HCT116 (cell line): ENCODE results near the gene ZNF792. TPM values are rescaled to one million over a fixed set of nuclear protein-coding genes. Genes with fewer than 3 reads are reported as not detected.

Source experiments
- ATAC-seq: fragments of 200-7000 bp; cut with Tn5 transposase; 2 replicates; pipeline ENCODE4 v1.9.1; 2020; ENCODE audit warnings: mild to moderate bottlenecking, moderate library complexity
- BruUV-seq: library from RNA; stranded (reverse); fragments of 400-500 nt; replicated peaks from 2 replicates; lab custom pipeline; 2021; lab: Mats Ljungman, UMichigan
- CTCF ChIA-PET: fragments of 300-600 bp; sonication (Branson Sonifier 250); formaldehyde crosslinking; loops from one replicate; lab custom pipeline; 2021; ENCODE audit warnings: antibody characterized with exemption; lab: Charles Lee
- POLR2A ChIA-PET: fragments of 300-600, 350-600 bp; sonication (Branson Sonifier 250); formaldehyde crosslinking; loops from one replicate; lab custom pipeline; 2021; ENCODE audit warnings: antibody characterized with exemption; lab: Charles Lee
- RAD21 ChIA-PET, 2 experiments: fragments of 300-600 bp; sonication (Branson Sonifier 250); formaldehyde crosslinking; loops; one replicate each; lab custom pipeline; 2023; ENCODE audit warnings: low total read pairs in 2 of 2; ENCODE audit not compliant: uncharacterized antibody in 2 of 2, unreplicated experiment in 2 of 2, low non-redundant PET in 1 of 2; lab: Charles Lee
- DNase-seq: peaks from one replicate; pipeline ENCODE4 v3.0.0-alpha.2; 2010; ENCODE audit warnings: low read depth, low spot score
- H2AFZ ChIP-seq: fragments of 200-600 bp; shearing (Covaris generic), sonication (generic); 2 replicates; pipeline ENCODE4 v1.6.1; 2017; ENCODE audit warnings: low read depth, mixed run types, mixed read lengths, antibody characterized with exemption, low read length; ENCODE audit not compliant: poor library complexity, severe bottlenecking
- H3K27ac ChIP-seq: 2 replicates; pipeline ENCODE4 v1.5.1; 2012; ENCODE audit warnings: low read depth, low read length
- H3K27me3 ChIP-seq: fragments of 200-600 bp; sonication (generic); 2 replicates; pipeline ENCODE4 v1.6.1; 2016; ENCODE audit warnings: mixed run types, low read length, mixed read lengths; ENCODE audit not compliant: insufficient read depth
- H3K36me3 ChIP-seq, 2 experiments: fragments of 200-500 bp in 1 of 2; fragments of 200-600 bp in 1 of 2; sonication (Bioruptor generic) in 1 of 2; sonication (generic) in 1 of 2; 2 replicates each; pipeline versions ENCODE4 v1.5.1 to v1.6.1; 2014 to 2016; ENCODE audit warnings: low read length in 2 of 2, inconsistent platforms in 1 of 2, mixed read lengths in 1 of 2, mixed run types in 1 of 2; ENCODE audit not compliant: insufficient read depth in 2 of 2, control insufficient read depth in 1 of 2
- H3K4me1 ChIP-seq, 2 experiments: fragments of 200-600 bp in 1 of 2; sonication (generic) in 1 of 2; 2 replicates each; pipeline versions ENCODE4 v1.5.1 to v1.6.1; 2012 to 2017; ENCODE audit warnings: low read length in 2 of 2, inconsistent platforms in 1 of 2, mild to moderate bottlenecking in 1 of 2, mixed read lengths in 1 of 2, mixed run types in 1 of 2, moderate library complexity in 1 of 2; ENCODE audit not compliant: insufficient read depth in 2 of 2, control insufficient read depth in 1 of 2
- H3K4me2 ChIP-seq: fragments of 200-600 bp; sonication (generic); 2 replicates; pipeline ENCODE4 v1.6.1; 2017; ENCODE audit warnings: mixed run types, low read length, mixed read lengths
- H3K4me3 ChIP-seq, 2 experiments: fragments of 200-600 bp in 1 of 2; sonication (generic) in 1 of 2; replicated peaks in 1 of 2; 2 replicates each; pipeline ENCODE4 v1.5.1; 2011 to 2016; ENCODE audit warnings: low read length in 2 of 2, control low read depth in 1 of 2, low read depth in 1 of 2, mild to moderate bottlenecking in 1 of 2, mixed read lengths in 1 of 2, mixed run types in 1 of 2
- H3K79me2 ChIP-seq: fragments of 200-600 bp; sonication (generic); 2 replicates; pipeline ENCODE4 v1.6.1; 2017; ENCODE audit warnings: mild to moderate bottlenecking, mixed run types, low read length, moderate library complexity, mixed read lengths; ENCODE audit not compliant: insufficient read depth
- H3K9ac ChIP-seq: fragments of 200-600 bp; sonication (generic); 2 replicates; pipeline ENCODE4 v1.6.1; 2016; ENCODE audit warnings: low read length, mixed read lengths
- H3K9me2 ChIP-seq: fragments of 200-600 bp; sonication (generic), shearing (Covaris generic); 2 replicates; pipeline ENCODE4 v1.6.1; 2017; ENCODE audit warnings: mixed run types, mild to moderate bottlenecking, moderate library complexity; ENCODE audit not compliant: insufficient read depth
- H3K9me3 ChIP-seq, 2 experiments: fragments of 200-500 bp in 1 of 2; fragments of 200-600 bp in 1 of 2; sonication (Bioruptor generic) in 1 of 2; sonication (generic) in 1 of 2; 2 replicates each; pipeline ENCODE4 v1.6.1; 2014 to 2017; ENCODE audit warnings: low read length in 2 of 2, mixed read lengths in 2 of 2, inconsistent platforms in 1 of 2, low read depth in 1 of 2, mild to moderate bottlenecking in 1 of 2, mixed run types in 1 of 2, moderate library complexity in 1 of 2; ENCODE audit not compliant: control insufficient read depth in 1 of 2, insufficient read depth in 1 of 2
- H4K20me1 ChIP-seq: fragments of 200-600 bp; sonication (generic), shearing (Covaris generic); 2 replicates; pipeline ENCODE4 v1.6.1; 2017; ENCODE audit warnings: mixed run types, mild to moderate bottlenecking, moderate library complexity; ENCODE audit not compliant: insufficient read depth
- EGR1 ChIP-seq: IDR thresholded peaks from 2 replicates; pipeline ENCODE4 v1.6.1; 2012; ENCODE audit warnings: low read depth
- FOSL1 ChIP-seq: IDR thresholded peaks from 2 replicates; pipeline ENCODE4 v1.6.1; 2012; ENCODE audit warnings: low read depth
- JUND ChIP-seq: IDR thresholded peaks from 2 replicates; pipeline ENCODE4 v1.6.1; 2012
- POLR2A ChIP-seq: IDR thresholded peaks from 2 replicates; pipeline ENCODE4 v1.7.0; 2011; ENCODE audit warnings: borderline replicate concordance; ENCODE audit not compliant: insufficient read depth, insufficient read length; ENCODE audit errors: extremely low read depth
- POLR2AphosphoS5 ChIP-seq: IDR thresholded peaks from 2 replicates; pipeline ENCODE4 v1.6.1; 2011; ENCODE audit warnings: mild to moderate bottlenecking, low read depth, low read length, moderate library complexity
- RAD21 ChIP-seq: IDR thresholded peaks from 2 replicates; pipeline ENCODE4 v1.6.1; 2012; ENCODE audit warnings: low read depth, mild to moderate bottlenecking
- REST ChIP-seq: IDR thresholded peaks from 2 replicates; pipeline ENCODE4 v1.6.1; 2012; ENCODE audit warnings: low read depth
- SP1 ChIP-seq: IDR thresholded peaks from 2 replicates; pipeline ENCODE4 v1.6.1; 2012; ENCODE audit warnings: low read depth
- SRF ChIP-seq: IDR thresholded peaks from 2 replicates; pipeline ENCODE4 v1.6.1; 2012; ENCODE audit warnings: low read depth
- TCF7L2 ChIP-seq: IDR thresholded peaks from 2 replicates; pipeline ENCODE4 v1.7.0; 2011; ENCODE audit warnings: borderline replicate concordance, inconsistent platforms; ENCODE audit not compliant: insufficient read depth, insufficient read length; ENCODE audit errors: extremely low read depth
- YY1 ChIP-seq: IDR thresholded peaks from 2 replicates; pipeline ENCODE4 v1.6.1; 2011; ENCODE audit warnings: low read length, low read depth, moderate library complexity, mild to moderate bottlenecking; ENCODE audit not compliant: insufficient replicate concordance; ENCODE audit errors: extremely low read depth
- ZFX ChIP-seq: fragments of 450-650 bp; IDR thresholded peaks from 2 replicates; pipeline ENCODE4 v1.6.1; 2017
- ZNF274 ChIP-seq: fragments of 200-500 bp; sonication (Bioruptor generic); IDR thresholded peaks from 2 replicates; pipeline ENCODE4 v1.6.1; 2014; ENCODE audit warnings: mild to moderate bottlenecking, low read depth, low read length, inconsistent platforms
- intact Hi-C: fragments of 100-400 bp; cut with micrococcal nuclease; formaldehyde crosslinking; loops from 2 replicates; pipeline ENCODE4 v1.10.0; 2022
- total RNA-seq: library from RNA; stranded (reverse); gene quantifications from one replicate; pipeline ENCODE4 v1.2.1, GENCODE V29; 2021; ENCODE audit not compliant: unreplicated experiment
- TF ChIP-seq, protein P1 (sequence below), 3 experiments: fragments of 200-600 bp in 1 of 3; sonication (generic) in 1 of 3; IDR thresholded peaks in 2 of 3; conservative IDR thresholded peaks in 1 of 3; 2 replicates each; pipeline ENCODE4 v1.5.1; 2012 to 2017; ENCODE audit warnings: low read depth in 2 of 3, low read length in 2 of 3, antibody characterized with exemption in 1 of 3, borderline replicate concordance in 1 of 3, control low read depth in 1 of 3, mild to moderate bottlenecking in 1 of 3, mixed read lengths in 1 of 3, mixed run types in 1 of 3, moderate library complexity in 1 of 3; ENCODE audit not compliant: insufficient read depth in 1 of 3

The ZNF792 gene
- total RNA-seq, 1 experiment from 2014 or later = 3.6 TPM

GRCh38 chr19:34932494-34932893 lies 31.5 kb downstream of the ZNF792 start:
- DNase-seq (no peak), ATAC-seq (no peak)
- CTCF ChIA-PET = no interaction called here
- Histone ChIP-seq H3K4me1 (no peaks in the 10 kb centered on the region), H3K4me2 (no peak overlapping the region), H3K79me2 (no peaks in the 10 kb centered on the region), H3K9ac (no peak overlapping the region), H3K4me3 (no peak overlapping the region), H2AFZ (no peak overlapping the region), H3K27me3 (no peaks in the 10 kb centered on the region)
- RAD21 ChIA-PET = no interaction called here
- no TSS peak for BruUV-seq
- intact Hi-C loops = no loop called here
- TF ChIP-seq TCF7L2 (no peak), FOSL1 (no peak), POLR2A (no peak), YY1 (no peak), SRF (no peak), EGR1 (no peak), RAD21 (no peak), POLR2AphosphoS5 (no peak), ZNF274 (no peak), JUND (no peak), SP1 (no peak), REST (no peak), ZFX (no peak)
- TF ChIP-seq, protein P1, sequence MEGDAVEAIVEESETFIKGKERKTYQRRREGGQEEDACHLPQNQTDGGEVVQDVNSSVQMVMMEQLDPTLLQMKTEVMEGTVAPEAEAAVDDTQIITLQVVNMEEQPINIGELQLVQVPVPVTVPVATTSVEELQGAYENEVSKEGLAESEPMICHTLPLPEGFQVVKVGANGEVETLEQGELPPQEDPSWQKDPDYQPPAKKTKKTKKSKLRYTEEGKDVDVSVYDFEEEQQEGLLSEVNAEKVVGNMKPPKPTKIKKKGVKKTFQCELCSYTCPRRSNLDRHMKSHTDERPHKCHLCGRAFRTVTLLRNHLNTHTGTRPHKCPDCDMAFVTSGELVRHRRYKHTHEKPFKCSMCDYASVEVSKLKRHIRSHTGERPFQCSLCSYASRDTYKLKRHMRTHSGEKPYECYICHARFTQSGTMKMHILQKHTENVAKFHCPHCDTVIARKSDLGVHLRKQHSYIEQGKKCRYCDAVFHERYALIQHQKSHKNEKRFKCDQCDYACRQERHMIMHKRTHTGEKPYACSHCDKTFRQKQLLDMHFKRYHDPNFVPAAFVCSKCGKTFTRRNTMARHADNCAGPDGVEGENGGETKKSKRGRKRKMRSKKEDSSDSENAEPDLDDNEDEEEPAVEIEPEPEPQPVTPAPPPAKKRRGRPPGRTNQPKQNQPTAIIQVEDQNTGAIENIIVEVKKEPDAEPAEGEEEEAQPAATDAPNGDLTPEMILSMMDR (IDR thresholded peaks at IDR 0.05 in 2 of 3, conservative IDR thresholded peaks at IDR 0.05 in 1 of 3; ENCODE audit: borderline replicate concordance in 1 of 3, insufficient read depth in 1 of 3, low read depth in 2 of 3, low read length in 2 of 3) = no peak
- TF ChIP-seq, all 23 proteins: peak for 0
- H3K36me3 ChIP-seq = peaks cover 0 to 6% of the 10 kb centered on the region in 2 experiments; a peak in 2 of 4 replicates
- no peaks in the 10 kb centered on the region for H3K9me3 ChIP-seq
- H3K9me2 ChIP-seq = no peaks in the 10 kb centered on the region
- no peaks in the 10 kb centered on the region for H4K20me1 ChIP-seq
- POLR2A ChIA-PET = no interaction called here
- H3K27ac ChIP-seq = no peak overlapping the region
